Posterior cingulate gyrus (tissue), 11 donors: ENCODE data around the gene ELOVL2.

Experiments
- DNase-seq, 10 donors: peaks; one replicate each; pipeline versions ENCODE4 v3.0.0 to v3.0.0-alpha.2; 2020 to 2021; ENCODE audit warnings: mixed read lengths in 3 of 10
- intact Hi-C: fragments of 100-400 bp; cut with DNase I; formaldehyde crosslinking; loops from one replicate; pipeline ENCODE4 v1.15.1; 2023

ELOVL2 gene

GRCh38 chr6:11062083-11062482 lies 18.0 kb upstream of the ELOVL2 start:
- no peak for DNase-seq
- intact Hi-C loops = no loop called here

GRCh38 chr6:11058406-11058805 lies 14.3 kb upstream of the ELOVL2 start:
- DNase-seq = no peak
- intact Hi-C loops = no loop called here

- no peak for DNase-seq
- intact Hi-C loops = no loop called here
Observed at GRCh38 chr6:11056871-11057270, 12.8 kb upstream of the ELOVL2 start.

DNA sequence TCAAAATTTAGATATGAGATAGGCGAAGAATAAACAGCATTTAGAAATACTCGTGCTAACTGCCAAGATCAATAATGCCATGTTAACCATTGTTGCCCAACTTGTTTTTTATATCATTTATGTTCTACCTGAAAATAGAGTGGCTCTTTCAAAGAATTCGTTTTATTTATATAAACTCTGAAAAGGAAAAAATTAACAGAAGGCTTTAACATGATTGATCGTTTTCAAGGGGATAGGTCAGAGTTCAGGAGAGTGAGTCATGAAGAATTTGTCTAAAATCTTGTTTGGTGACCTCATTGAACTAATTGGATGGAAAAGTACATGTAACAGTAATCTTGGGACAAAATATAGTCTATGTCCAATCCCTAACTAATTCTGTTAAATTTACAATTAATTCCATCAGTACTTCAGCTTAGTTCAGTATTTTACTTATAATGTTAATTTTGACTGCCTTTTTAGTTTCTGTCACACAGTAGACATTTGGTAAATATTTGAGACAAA lies 11.1 kb upstream of the ELOVL2 start:
- intact Hi-C loops = no loop called here
- DNase-seq = no peak

GRCh38 chr6:11054722-11055121 lies 10.6 kb upstream of the ELOVL2 start:
- no peak for DNase-seq
- intact Hi-C loops = no loop called here

- DNase-seq = no peak
- intact Hi-C loops = no loop called here
Observed at GRCh38 chr6:11053307-11053706, 9.2 kb upstream of the ELOVL2 start.

GRCh38 chr6:11050731-11051130 lies 6.6 kb upstream of the ELOVL2 start:
- intact Hi-C loops = no loop called here
- no peak for DNase-seq

GRCh38 chr6:11044712-11045167 lies 635 bp upstream of the ELOVL2 start:
- intact Hi-C loops = no loop called here
- DNase-seq = no peak

DNA sequence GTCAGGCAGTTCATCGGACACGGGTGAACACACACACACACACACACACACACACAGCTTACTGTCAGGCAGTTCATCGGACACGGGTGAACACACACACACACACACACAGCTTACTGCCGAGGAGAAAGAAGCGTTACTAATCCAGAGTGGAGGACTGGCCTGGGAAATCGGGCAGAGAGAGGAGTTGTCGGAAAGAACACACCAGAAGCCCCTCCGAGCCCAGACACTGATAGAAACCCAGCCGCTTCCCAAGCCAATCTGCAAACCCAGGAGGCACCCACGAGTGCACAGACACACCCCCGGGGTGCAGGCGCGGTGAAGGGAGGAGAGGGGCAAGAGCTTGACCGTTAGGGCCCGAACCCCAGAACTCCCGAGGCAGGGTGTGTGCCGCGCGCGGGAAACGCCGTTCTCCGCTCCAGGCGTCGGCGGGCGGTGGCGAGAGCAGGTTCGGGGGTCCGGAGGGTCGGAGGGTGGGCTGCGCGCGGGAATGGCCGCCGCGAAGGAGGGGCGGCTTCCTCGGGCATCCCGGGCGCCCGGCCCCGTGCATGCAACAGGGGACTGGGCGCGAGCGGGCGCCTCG lies 636 bp downstream of the ELOVL2 start:
- intact Hi-C loops = no loop called here
- no peak for DNase-seq

DNA sequence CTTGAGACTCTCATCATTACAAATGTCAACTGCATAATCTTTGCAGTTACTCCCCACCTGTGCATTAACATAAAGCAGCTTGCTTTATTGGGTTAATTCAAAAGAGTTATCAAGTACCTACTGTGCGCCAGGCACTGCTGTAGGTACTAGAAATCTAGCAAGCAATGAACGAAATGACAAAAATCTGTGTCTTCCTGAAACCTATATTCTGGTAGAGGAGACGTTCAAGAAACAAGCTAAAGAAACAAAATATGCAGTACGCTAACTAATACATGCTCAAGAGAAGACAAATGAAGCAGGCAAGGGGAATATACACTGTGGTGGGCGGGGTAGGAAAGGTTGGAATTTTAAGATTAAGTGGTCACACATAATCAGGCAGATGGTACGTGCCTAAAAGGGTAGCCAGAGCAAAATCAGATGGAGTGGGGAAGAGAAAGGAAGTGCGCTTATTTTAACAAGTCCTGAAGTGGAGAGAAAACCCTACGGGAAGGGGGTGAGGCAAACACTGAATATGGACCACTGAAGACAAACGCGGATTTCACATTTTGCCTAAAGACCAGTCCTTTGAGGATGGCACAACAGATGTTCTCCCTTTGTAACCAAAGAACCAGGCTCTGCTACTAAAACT lies 1.2 kb downstream of the ELOVL2 start:
- intact Hi-C loops = no loop called here
- DNase-seq = no peak

GRCh38 chr6:11042025-11042749 lies 1.9 kb downstream of the ELOVL2 start:
- intact Hi-C loops = no loop called here
- DNase-seq = no peak

- no peak for DNase-seq
- intact Hi-C loops = no loop called here
Observed at GRCh38 chr6:11040134-11040533, 4.0 kb downstream of the ELOVL2 start.

GRCh38 chr6:11039040-11039439 lies 5.1 kb downstream of the ELOVL2 start:
- no peak for DNase-seq
- intact Hi-C loops = no loop called here

- intact Hi-C loops = no loop called here
Observed at GRCh38 chr6:11036977-11037430, 7.1 kb downstream of the ELOVL2 start.

DNA sequence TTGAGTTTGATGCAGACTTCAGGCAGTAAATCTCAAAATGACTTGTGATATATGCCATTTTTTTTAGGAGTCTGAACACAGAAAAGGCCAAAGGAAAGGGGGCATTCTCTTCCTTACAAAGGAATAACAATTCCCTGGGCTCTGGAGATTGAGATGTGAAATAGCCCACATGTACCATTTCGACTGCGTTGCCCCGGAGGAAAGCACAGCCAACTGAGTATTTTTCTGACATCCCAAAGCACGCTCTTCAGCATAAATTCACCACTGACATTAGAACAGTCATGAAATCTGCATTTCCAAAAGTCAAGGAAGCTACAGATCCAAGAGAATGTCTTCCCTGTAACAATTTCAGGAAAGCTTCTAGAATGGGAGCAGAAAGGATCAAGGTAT lies 7.8 kb downstream of the ELOVL2 start:
- intact Hi-C loops = no loop called here
- no peak for DNase-seq

More at GRCh38 chr6:11036977-11037430, 7.1 kb downstream of the ELOVL2 start:
- DNase-seq = no peak

- intact Hi-C loops = no loop called here
- no peak for DNase-seq
Observed at GRCh38 chr6:11035616-11036350, 8.3 kb downstream of the ELOVL2 start.

DNA sequence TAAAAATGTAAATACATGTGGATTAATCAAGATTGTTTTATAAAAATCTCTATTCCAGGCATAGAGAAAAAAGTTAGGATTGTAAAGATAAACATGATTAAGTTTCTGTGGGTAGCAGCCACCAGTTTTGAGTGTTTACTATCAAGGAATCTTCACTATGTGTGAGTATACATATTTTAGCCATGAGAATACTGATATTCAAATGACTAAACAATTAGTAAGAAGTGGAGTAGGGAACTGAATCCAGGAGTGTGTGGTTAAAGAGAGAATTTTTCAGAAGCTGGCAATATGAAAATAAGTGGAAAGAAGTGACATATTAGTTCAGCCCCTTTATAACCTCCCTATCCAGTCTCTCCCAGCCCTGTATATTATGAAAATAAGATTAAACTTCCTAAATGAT lies 10.3 kb downstream of the ELOVL2 start:
- intact Hi-C loops = no loop called here
- DNase-seq = no peak

DNA sequence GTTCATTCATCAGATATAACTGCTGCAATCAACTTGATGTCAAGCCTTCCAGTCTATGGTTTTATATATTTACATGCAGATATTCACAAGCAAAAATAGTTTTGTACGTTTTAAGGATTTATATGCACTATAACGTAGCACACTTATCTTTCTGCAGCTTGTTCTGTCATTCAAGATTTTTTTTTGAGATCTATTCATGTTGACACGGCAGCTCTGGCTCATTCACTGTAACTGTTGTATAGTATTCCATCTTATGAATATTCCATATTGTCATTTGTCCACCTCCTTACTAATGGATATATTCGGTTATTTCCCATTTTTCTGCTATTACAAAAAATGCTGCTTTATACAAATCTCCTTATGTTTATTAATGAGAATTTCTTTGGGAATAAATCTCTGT lies 13.2 kb downstream of the ELOVL2 start:
- intact Hi-C loops = no loop called here

DNA sequence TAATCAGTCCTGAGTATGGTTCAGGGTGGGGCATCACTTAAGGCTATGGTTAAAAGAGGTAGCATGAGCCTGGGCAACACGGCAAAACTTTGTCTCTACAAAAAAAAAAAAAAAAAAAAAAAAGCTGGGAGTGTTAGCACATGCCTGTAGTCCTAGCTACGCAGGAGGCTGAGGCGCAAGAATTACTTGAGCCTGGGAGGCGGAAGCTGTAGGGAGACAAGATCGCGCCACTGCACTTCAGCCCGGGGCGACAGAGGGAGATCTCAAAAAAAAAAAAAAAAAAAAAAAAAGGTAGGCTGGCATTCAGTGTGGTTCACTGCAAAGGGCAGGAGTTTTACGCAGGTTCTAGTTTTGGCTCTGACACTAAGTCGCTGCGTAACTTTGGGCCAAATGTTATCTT lies 15.1 kb downstream of the ELOVL2 start:
- DNase-seq = no peak
- intact Hi-C loops = no loop called here

More for the DNA sequence above, 13.2 kb downstream of the ELOVL2 start:
- no peak for DNase-seq

DNA sequence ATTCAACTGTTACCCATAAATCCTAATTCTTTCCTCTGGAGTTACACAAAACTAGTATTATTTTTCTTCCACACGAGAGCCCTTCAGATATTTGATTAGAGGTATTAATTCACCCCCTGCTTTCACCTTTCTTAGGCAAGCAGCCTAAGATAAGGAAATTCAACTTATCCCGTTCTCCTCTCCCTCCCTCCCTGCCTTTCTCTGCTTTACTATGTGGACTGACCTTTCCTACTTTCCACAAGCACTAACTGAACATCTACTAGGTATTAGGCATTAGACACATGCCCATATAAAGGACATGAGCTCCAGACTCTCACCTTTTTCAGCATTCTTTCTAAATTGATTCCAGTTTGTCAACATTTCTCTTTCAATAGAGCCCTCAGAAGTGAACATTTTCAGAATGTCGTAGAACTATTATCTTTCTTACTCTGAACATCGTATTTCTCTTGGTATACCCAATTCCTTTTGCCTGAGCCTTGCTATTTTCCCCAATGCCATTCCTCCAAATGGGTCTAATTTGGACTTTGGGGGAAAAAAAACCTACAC lies 16.5 kb downstream of the ELOVL2 start:
- no peak for DNase-seq
- intact Hi-C loops = no loop called here
